ENCODE measurements around the gene SRSF2.

Gene SRSF2

GRCh38 chr17:76737082-76737675 is at the start of gene SRSF2:
SRSF2 (minus strand) TSS chr17:76737331; CDS start chr17:76737160, 171 bp downstream.
- Histone ChIP-seq H3K9me3 (ENCODE audit: severe bottlenecking) (no peaks in the 10 kb centered on the region), H3K36me3 (peaks cover 62% of the 10 kb centered on the region), H3K4me3 (ENCODE audit: low read depth, low read length) (peak within 1 kb of the TSS; percentile 97), H3K27ac (peak within 1 kb of the TSS; percentile 100), H3K27me3 (ENCODE audit: insufficient read depth, low read depth, severe bottlenecking) (no peaks in the 10 kb centered on the region)
- no peak for TF ChIP-seq CTCF (IDR thresholded peaks at IDR 0.05; ENCODE audit: low read depth, low read length)
- DNase-seq: peak; percentile 99

- H3K27me3 ChIP-seq (ENCODE audit: insufficient read depth, low read depth, severe bottlenecking): no peaks in the 10 kb centered on the region
- TF ChIP-seq CTCF (IDR thresholded peaks at IDR 0.05; ENCODE audit: low read depth, low read length): no peak
- no peak for DNase-seq
- H3K36me3 ChIP-seq: peaks cover 21% of the 10 kb centered on the region
- H3K4me3 ChIP-seq (ENCODE audit: low read depth, low read length): no peak overlapping the region
- no peak overlapping the region for H3K27ac ChIP-seq
- no peaks in the 10 kb centered on the region for H3K9me3 ChIP-seq (ENCODE audit: severe bottlenecking)
These were observed 47.8 kb upstream of the SRSF2 start for GRCh38 chr17:76784926-76785325.

GRCh38 chr17:76783146-76783545 is 46.0 kb upstream of the SRSF2 start:
- Histone ChIP-seq H3K27ac (no peak overlapping the region), H3K9me3 (ENCODE audit: severe bottlenecking) (no peaks in the 10 kb centered on the region), H3K4me3 (ENCODE audit: low read depth, low read length) (no peak overlapping the region), H3K27me3 (ENCODE audit: insufficient read depth, low read depth, severe bottlenecking) (no peaks in the 10 kb centered on the region), H3K36me3 (peaks cover 34% of the 10 kb centered on the region)
- no peak for DNase-seq
- TF ChIP-seq CTCF (IDR thresholded peaks at IDR 0.05; ENCODE audit: low read depth, low read length): no peak

GRCh38 chr17:76781056-76781982 is 44.2 kb upstream of the SRSF2 start:
- H3K36me3 ChIP-seq: peaks cover 46% of the 10 kb centered on the region
- no peaks in the 10 kb centered on the region for H3K27me3 ChIP-seq (ENCODE audit: insufficient read depth, low read depth, severe bottlenecking)
- peak; percentile 60 for TF ChIP-seq CTCF (IDR thresholded peaks at IDR 0.05; ENCODE audit: low read depth, low read length)
- H3K4me3 ChIP-seq (ENCODE audit: low read depth, low read length): no peak overlapping the region
- no peaks in the 10 kb centered on the region for H3K9me3 ChIP-seq (ENCODE audit: severe bottlenecking)
- DNase-seq: peak; percentile 27
- H3K27ac ChIP-seq: no peak overlapping the region

GRCh38 chr17:76775021-76775600 is 38.0 kb upstream of the SRSF2 start:
- H3K27me3 ChIP-seq (ENCODE audit: insufficient read depth, low read depth, severe bottlenecking): no peaks in the 10 kb centered on the region
- TF ChIP-seq CTCF (IDR thresholded peaks at IDR 0.05; ENCODE audit: low read depth, low read length): no peak
- DNase-seq: peak; percentile 66
- peaks cover 56% of the 10 kb centered on the region for H3K36me3 ChIP-seq
- H3K27ac ChIP-seq: peak overlapping the region; percentile 62
- no peaks in the 10 kb centered on the region for H3K9me3 ChIP-seq (ENCODE audit: severe bottlenecking)
- no peak overlapping the region for H3K4me3 ChIP-seq (ENCODE audit: low read depth, low read length)
